GM12891 (cell line): ENCODE results near the gene BCAS1.

ENCODE experiments used
- PAX5 ChIP-seq: IDR thresholded peaks from 2 replicates; pipeline ENCODE4 v1.6.1; 2011; ENCODE audit warnings: low read length, moderate library complexity, mild to moderate bottlenecking; ENCODE audit not compliant: insufficient read depth, severe bottlenecking
- POLR2A ChIP-seq: IDR thresholded peaks from 2 replicates; pipeline ENCODE4 v1.6.1; 2011; ENCODE audit warnings: low read depth, low read length, control low read depth
- POLR2AphosphoS5 ChIP-seq: IDR thresholded peaks from 2 replicates; pipeline ENCODE4 v1.6.1; 2011; ENCODE audit warnings: low read depth, low read length, control low read depth
- SPI1 ChIP-seq: IDR thresholded peaks from 2 replicates; pipeline ENCODE4 v1.6.1; 2011; ENCODE audit warnings: low read depth, low read length, control low read depth
- TAF1 ChIP-seq: IDR thresholded peaks from 2 replicates; pipeline ENCODE4 v1.6.1; 2011; ENCODE audit warnings: low read depth, low read length, control low read depth

- TF ChIP-seq POLR2A = no peak
- no peak for TF ChIP-seq TAF1
- TF ChIP-seq SPI1 = no peak
- TF ChIP-seq PAX5 = no peak
- no peak for TF ChIP-seq POLR2AphosphoS5
Measured at GRCh38 chr20:54114109-54114508, 43.7 kb upstream of the BCAS1 start.
